Medulla oblongata (tissue), 1 donor: ENCODE measurements around the gene IL31RA.

Experiments
- DNase-seq: peaks from one replicate; pipeline ENCODE4 v3.0.0-alpha.2; 2015; ENCODE audit errors: extremely low spot score

IL31RA gene

DNA sequence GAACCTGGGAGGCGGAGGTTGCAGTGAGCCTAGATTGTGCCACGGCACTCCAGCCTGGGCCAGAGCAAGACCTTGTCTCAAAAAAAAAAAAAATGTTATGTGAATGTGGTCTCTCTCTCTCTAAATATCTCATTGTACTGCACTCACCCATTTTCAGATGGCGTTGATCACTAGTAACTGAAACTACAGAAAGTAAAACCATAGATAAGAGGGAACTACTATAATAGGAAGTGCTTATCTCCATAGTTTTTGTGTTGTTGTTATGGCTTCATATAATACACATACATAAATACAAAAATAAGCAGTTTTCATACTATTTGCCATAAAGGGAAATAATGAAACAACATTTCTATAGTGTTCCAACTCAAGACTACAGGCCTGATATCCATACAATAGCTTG lies 9.1 kb downstream of the IL31RA start:
- DNase-seq, result no peak

DNA sequence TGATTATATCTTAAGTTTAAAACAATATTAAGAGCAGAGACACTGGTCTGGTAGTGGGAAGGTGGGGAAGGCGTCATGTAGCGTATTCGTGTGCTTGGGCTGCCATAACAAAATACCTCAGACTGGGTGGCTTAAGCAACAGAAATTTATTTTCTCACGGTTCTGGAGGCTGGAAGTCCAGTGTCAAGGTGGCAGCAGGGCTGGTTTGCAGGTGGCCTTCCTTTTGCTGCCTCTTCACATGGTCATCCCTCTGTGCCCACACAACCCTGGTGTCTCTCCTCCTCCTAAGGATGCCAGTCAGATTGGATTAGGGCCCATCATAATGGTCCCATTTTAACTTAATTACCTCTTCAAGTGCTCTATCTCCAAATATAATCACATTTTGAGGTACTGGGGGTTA lies 9.6 kb downstream of the IL31RA start:
- no peak for DNase-seq

DNA sequence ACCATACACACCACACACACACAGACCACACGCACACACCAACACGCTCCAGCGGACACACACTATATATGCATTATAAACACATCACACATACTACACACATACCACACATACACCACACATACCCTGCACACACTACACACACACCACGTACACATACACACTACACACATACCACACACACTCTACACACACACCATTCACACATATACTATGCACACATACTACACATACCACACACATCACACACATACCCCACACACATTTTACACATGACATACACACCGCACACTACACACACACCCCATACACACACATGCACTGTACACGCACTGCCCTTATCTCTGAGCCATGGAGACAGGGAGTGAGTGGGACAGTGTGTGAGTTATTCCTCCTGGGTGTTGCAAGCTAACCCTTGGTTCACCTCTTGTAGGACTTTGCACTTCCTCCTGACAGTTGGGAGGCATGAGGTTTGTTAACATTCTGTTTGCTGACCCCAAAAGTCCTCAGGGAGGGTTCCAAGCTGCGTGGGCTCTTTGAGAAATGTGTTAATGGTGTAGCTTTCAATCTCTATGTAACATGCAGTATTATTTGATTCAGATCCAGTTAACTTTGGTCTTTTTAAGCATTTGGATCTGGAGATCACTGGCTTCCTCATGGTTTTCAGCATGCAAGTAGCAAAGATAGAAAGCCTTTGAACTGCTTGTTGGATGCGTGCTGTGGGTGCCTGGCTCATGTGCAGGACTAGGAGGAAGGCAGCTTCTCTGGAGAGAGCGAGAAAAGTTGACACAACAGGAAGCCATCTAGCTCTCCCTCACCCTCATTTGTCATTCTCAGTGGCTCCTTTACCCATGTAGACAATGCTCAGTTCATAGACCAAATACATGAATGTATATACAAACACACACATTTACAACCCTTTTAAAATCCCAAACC lies 13.7 kb downstream of the IL31RA start:
- DNase-seq, result no peak

DNA sequence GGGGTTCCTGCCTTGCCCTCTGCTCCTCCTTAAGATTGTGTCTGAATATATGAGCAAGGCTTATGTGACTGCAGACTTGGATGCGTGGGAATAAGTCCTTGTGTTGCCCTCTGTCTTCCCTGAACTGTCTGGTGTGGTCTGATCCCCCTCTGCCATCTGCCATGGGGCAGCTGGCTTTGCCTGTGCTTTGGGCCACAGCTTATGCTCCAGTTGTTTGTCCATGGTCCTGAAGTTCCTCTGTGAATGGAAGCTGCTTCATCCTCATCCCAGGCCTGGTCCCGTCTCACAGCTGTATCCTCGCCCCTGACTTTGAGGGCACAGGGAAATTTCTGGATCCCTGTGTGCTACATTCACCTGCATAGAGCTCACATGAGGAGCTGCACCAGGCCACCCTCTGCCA lies 14.7 kb downstream of the IL31RA start:
- no peak for DNase-seq

DNA sequence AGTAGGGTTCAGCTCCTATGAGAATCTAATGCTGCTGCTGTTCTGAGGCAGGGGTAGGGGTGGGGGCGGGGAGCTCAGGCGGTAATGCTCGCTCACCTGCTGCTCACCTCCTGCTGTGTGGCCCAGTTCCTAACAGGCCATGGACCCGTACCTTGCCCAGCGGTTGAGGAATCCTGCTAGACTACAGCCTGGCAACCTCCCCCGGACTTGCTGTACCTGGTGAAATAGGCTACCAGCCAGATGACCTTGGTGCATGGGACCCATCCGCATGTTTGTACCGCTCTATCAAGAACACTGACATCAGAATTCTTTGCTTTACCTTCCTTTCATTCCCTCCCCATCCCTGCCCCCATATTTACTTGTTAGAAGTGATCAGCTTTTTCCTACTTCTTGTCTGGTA lies 15.3 kb downstream of the IL31RA start:
- DNase-seq, result no peak

DNA sequence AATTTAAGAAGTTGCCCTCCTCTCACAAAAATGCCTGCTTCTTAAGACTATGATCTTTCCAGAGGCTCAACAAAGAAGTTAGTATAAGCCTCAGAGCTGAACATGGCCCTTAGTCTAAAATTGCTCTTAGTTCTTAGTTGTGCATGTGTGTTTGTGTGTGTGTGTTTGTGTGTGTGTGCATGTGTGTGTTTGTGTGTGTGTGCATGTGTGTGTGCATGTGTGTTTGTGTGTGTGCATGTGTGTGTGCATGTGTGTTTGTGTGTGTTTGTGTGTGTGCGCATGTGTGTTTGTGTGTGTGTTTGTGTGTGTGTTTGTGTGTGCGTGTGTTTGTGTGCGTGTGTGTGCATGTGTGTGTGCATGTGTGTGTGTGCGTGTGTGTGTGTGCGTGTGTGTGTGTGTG lies 15.8 kb downstream of the IL31RA start:
- DNase-seq, result no peak

DNA sequence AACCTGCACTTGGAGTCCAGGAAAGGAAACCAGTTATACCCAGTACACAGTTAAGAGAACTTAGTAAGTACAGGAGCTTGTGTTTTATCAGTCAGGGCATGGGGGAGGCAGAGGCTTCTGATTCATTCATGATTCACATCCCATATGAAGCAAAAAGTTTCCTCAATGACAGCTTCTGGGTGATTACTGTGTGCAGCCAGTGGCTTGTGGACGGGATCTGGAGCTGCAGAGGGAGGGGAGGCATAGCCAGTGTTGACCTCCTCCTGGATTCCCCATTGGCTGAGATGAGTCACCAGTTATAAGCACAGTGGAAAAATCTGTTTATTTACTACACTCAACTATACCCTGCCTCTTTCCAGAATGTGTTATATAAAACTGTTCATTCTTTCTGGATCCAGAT lies 17.7 kb downstream of the IL31RA start:
- DNase-seq, result no peak

DNA sequence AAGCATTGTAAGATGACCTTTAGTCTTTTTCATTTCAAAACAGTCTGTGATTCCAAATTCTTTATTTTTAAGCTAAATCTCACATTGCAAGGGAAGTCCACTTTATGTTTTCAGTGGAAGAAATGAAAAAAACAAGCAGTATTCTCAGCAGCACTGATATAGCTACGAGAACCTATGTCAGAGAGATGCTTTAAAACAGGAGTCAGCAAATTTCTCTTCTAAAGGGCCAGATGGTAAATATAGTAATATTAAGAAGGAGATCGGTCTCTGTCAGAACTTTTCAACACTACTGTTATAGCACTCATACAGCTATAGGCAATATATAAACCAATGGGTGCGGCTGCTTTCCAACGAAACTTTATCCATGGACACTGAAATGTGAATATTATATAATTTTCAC lies 18.7 kb downstream of the IL31RA start:
- no peak for DNase-seq

DNA sequence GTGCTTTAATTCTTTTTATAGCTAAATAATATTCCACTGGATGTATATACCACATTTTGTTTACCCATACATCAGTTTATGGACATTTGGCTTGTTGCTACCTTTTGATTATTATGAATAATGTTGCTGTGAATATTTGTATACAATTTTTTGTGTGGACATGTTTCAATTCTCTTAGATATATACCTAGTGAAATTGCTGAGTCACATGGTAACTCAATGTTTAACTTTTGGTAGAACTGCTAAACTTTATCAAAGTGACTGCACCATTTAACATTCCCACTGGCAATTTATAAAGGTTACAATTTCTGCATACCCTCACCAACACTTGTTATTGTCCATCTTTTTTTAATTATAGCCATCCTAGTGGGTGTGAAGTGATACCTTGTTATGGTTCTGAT lies 22.1 kb downstream of the IL31RA start:
- DNase-seq, result no peak

DNA sequence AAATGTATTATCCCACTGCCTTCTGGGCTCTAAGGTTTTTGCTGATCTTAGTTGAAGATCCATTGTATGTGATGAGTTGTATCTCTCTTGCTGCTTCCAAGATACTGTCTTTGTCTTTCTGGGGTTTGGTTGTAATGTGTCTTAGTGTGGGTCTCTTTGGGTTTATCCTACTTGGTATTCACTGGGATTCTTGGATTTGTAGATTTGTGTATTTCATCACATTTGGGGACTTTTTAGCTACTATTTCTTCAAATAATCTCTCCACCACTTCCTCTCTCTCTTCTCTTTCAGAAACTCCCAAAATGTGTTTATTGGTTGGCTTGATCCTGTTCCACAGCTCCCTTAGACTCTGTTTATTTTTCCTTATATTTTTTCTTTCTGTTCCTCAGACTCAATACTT lies 26.5 kb downstream of the IL31RA start:
- no peak for DNase-seq

DNA sequence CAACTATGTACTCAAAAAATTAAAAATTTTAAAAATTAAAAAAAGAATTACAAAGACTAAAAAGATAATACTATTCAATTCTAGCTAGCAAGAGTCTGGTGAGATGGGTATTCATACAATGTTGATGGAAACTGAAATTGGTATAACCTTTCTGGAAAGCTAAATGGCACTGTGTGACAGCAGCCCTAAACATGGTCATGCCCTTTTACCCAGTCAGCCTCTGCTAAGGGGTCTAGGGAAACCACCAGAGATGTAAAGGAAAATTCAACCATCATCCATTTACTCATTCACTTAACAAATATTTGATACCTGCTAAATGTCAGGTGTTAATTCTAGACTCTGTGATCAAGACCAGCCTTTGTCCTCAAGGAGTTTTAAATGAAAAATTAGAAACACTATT lies 29.3 kb downstream of the IL31RA start:
- DNase-seq, result no peak

DNA sequence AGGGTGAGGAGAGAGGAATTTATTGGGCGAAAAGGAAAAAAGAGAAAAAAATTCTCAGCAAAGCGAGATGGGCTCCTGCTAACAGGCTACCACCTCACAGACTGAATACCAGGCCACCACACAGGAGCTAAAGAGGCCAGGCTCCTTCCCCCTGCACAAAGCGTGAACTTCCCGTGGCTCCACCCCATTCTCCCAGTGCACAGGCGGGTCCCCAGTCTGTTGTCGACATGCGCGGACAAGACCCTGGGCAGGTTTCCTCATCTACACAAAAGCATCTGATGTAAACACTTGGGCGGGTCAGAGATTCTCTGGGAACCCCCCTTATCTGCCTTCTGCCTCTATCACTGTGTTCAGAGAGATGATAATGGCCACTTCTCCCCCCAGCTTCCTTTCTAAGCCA lies 34.2 kb downstream of the IL31RA start:
- DNase-seq, result no peak

DNA sequence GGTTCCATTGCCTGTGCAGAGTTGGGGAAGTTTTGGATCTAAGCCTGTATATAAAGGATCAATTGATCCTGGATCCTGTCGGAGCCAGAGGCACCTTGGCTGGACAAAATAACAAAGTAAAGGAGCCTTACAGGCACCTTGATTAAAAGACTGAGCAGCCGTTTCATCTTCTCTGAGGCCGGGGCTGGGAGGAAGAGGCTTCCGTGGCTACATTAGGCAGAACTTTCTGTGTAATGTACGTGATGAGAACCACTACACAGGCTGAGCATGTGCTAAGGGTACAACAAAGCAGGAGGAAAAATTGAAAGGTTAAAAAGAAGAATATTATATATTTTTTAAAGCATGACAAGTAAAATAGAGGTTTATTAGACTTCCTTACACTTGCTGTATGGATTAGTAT lies 37.0 kb downstream of the IL31RA start:
- DNase-seq, result no peak

DNA sequence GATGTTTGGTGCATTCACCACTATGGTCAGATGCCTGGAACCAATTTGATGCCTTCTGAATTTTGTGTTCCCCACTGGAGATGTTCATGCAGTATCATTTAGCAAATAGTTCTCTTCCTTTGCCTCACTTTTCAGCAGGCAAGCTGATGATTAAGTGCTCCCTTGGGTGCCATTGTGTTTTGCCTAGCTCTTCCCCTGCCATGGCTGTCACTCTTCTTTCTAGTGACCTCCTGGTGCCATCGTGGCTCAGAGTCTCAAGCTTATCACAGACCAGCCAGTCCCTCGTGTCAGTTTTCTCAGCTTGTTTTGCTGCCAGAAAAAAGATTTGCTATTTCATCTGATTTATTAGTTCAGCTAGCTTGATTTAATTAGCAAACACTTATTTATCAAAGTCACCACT lies 41.3 kb downstream of the IL31RA start:
- no peak for DNase-seq

DNA sequence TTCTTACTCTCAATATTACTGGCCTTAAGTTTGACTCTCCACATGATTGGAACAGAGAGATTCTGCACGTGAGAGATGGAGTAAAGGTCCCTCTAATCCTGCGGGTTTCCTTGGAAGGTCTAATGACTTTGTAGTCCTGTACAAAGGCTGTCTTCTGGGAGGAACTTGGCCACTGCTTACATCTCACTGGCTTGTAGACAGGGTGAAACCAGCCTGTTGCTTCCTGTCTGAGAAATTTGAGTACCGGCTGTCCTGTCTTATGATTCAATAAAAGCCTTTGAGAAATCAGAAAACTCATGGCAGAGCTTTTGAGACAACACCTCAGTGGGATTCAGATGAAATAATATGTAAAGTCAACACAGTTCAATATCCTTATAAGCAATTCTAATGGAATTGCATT lies 43.0 kb downstream of the IL31RA start:
- peak; percentile 12 for DNase-seq

DNA sequence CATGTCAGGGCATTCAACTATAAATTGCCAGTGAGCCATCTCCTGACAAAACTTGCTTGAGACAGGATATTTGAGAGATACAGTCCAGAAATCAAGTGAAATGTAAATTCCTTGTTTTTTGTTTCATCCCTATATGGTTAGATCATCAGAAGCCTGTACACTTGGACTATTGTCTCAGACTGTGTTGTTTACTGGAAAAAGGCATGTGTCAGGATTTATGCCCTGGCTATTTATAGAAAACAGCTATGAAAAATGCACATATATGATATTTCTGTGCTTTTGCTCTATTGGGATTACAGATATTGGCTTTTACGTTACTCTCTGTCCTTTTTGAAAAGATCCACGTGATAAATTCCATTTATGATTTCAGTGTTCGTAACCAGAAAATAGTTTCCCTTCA lies 44.2 kb downstream of the IL31RA start:
- no peak for DNase-seq

DNA sequence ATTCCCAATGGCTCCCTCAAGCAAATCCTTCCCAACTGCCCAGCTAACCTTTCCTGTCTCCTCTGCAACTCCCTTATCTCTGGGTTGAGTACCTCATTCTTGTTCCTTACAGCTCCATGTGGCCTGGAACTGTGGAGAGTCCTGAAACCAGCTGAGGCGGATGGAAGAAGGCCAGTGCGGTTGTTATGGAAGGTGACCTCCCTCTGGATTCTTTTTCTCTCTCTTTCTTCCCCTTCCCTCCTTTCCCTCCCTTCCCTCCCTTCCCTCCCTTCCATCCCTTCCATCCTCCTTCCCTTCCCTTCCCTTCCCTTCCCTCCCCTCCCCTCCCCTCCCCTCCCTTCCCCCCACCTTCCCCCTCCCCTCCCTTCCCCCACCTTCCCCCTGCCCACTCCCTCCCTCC lies 45.1 kb downstream of the IL31RA start:
- DNase-seq, result no peak

DNA sequence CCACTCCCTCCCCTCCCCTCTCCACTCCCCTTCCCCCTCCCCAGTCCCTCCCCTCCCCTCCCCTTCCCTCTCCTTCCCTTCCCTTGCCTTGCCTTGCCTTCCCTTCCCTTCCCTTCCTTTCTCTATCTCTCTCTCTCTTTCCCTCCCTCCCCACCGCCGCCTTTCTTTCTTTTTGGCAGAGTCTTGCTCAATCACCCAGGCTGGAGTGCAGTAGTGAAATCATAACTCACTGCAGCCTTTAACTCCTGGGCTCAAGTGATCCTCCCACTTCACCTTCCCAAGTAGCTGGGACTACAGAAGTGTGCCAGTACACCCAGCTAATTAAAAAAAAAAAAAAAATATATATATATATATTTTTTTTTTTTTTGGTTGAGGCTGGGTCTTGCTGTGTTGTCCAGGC lies 45.5 kb downstream of the IL31RA start:
- no peak for DNase-seq

DNA sequence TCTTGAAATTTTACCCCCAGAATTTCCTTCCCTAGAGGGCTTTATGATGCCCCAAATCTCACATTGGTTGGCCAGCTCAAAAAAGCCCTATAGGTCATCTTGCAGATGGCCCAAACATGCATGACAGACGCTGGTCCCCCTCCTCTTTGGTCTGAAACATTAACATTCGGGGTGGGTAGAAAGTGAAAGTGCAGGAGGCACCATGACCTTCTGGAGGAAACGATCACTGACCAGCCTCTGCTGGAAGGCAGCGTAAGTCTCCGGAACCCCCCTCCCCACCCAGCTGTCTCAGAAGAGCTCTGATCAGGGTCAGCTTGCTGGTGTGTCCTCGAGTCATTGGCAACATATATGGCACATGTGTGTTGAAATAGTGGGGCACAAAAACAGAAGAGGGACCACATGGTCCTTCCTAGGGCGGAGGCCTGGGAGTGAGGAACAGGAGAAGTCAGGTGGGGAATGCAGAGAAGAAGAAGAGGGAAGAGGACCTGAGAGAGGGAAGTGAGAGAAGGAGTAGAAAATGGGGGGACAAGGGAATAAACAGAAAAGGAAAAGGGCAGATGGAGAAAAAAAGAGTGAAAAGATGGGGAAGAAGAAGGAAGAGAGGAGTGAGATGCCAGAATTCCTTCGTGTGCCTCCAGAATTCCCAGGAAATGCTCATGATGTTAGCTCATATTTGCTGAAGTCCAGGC lies 46.2 kb downstream of the IL31RA start:
- DNase-seq, result no peak

DNA sequence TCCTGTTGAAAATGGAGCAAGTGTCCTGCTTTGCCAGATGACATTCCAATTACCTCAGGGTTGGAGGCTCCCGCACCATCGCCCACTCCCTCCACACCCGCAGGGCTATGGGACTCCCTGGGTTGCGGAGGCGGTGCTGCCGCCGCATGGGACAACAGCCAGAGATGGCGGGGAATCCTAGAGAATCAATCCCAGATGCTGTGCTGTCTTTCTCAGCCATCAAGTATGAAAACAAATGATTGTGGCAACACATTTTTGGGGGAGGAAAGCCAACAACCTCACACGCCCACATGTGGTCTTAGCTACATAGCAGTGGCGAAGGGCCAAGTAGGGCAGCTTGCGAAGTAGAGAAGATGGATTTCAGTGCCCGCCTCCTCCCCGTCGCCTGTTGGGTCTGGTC lies 46.7 kb downstream of the IL31RA start:
- no peak for DNase-seq

DNA sequence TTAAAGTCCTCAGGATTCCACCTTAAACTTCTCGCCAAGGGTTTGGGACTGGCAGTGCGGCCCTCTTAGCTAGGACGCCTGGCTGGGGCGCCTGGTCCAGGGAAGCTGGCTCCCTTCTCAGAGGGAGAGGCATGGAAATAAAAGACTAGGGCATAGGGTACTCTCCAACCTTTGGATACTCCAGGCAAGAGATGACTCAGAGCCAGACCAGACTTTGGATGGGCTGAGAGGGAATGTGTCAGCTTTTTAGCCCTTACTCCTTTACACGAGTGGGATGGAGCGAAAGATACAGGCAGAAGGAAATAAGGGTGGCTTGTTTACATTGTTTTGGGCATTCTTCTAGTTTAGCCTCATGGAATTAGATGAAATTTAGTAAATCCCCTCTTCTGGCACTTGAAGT lies 48.2 kb downstream of the IL31RA start:
- no peak for DNase-seq

DNA sequence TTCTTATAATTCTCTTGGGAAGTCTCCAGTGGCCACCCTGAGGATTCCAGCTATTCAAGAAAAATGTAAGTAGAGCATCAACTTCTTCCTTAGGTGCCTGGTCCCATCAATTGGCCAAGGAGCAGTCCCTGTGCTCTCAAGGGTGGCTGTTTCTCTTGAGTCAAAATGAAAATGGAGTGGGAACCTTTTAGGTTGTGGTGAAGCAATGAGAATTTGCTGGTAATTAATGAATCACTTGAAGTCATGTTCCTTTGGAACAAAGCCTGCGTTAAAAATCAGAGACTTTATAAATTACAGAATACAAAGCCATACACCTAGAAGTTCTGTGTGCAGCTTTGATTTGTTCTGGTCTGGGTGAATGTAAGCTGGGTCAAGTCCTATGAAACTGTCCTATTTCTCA lies 48.9 kb downstream of the IL31RA start:
- no peak for DNase-seq

DNA sequence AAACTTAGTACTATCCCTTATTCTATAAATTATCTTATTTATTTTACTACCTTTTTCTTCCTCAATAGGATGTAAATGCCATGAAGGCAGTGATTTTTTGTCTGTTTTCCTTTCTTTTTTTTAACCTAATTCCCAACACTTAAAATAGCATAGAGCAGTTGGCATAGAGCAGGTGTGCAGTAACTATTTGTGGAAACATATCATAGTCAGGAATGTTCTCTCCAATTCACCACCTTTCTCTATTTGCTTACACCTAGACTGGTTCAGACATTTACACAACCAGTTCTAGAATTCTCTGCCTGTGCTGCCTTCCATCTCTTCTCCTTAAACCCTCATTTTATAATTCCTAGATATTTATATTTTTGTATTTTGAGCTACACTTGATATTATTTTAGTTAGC lies 49.6 kb downstream of the IL31RA start:
- no peak for DNase-seq
